ENCODE results near the gene KDM2A.

- TF ChIP-seq POLR2A (IDR thresholded peaks at IDR 0.05) (no peak), CTCF (IDR thresholded peaks at IDR 0.05) (no peak)
Measured at GRCh38 chr11:67237574-67237973, 118.5 kb downstream of the KDM2A start.
